HG03095 (cell line): ENCODE measurements around the gene SPATA2.

ENCODE experiments used
- ATAC-seq: cut with Tn5 transposase; IDR thresholded peaks from one replicate; pipeline ENCODE4 v1.9.1; 2021; ENCODE audit warnings: moderate library complexity; ENCODE audit not compliant: unreplicated experiment

The SPATA2 gene

GRCh38 chr20:49887251-49888211 lies 27.8 kb downstream of the SPATA2 start:
- no peak for ATAC-seq

GRCh38 chr20:49886571-49887213 lies 28.6 kb downstream of the SPATA2 start:
- no peak for ATAC-seq

DNA sequence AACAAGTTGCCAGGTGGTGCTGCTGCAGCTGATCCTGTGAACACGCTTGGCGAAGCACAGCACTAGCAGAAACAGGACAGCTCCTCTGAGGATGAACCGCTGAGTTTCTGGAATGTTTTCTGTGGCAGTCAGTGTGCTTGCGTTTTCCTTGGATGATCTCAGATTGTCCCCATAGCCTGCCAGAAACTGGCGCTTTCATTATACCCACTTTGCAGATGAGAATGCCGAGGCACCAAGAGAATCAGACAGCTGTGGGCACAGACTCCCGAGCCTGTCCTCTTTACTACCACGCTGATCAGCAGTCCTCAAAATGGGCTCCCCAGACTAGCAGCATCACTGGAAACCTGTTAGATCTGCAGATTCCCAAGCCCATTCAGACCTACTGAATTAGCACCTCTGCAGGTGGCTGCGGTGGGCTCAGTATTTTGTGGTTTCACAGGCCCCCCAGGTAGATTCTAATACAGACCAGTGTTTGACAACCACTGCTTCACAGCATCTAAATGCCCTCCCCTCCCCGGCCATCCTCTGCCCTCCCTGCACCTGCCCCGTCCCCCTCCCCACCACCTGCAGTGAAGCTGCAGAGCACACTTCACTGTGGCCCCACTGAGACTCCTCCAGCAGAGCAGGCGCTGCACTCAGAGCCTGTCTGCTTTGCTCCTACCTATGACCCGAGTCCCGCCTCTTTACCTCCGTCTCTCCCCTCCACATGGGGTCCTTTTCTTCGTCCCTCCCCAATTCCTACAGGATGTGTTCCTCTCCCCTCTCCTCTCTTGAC lies 29.6 kb downstream of the SPATA2 start:
- no peak for ATAC-seq

DNA sequence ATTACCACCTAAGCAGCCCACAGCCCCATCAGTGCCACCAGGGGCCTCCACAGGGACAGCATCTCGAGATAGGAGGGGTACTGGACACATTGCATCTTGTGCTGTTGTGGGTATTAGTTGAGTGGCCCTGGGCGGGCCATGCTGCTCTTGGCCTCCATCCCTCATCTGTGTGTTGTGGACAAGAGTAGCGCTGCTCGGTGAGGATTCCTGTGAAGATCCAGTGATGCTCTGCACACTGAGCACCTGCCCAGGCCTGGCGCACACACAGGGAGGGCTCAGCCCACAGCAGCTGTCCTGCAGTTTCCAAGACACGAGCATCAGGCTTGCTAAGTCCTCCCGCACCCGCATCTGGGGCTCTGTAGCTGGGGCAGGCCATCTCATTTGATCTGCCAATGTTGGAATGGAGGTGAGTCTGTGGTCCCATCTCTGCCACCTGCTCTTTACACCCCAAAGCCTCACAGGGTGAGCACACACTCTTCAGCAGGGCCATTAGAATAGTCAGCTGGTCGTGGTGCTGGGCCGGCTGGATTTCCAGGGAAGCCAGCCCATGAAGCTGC lies 32.0 kb downstream of the SPATA2 start:
- ATAC-seq: no peak

DNA sequence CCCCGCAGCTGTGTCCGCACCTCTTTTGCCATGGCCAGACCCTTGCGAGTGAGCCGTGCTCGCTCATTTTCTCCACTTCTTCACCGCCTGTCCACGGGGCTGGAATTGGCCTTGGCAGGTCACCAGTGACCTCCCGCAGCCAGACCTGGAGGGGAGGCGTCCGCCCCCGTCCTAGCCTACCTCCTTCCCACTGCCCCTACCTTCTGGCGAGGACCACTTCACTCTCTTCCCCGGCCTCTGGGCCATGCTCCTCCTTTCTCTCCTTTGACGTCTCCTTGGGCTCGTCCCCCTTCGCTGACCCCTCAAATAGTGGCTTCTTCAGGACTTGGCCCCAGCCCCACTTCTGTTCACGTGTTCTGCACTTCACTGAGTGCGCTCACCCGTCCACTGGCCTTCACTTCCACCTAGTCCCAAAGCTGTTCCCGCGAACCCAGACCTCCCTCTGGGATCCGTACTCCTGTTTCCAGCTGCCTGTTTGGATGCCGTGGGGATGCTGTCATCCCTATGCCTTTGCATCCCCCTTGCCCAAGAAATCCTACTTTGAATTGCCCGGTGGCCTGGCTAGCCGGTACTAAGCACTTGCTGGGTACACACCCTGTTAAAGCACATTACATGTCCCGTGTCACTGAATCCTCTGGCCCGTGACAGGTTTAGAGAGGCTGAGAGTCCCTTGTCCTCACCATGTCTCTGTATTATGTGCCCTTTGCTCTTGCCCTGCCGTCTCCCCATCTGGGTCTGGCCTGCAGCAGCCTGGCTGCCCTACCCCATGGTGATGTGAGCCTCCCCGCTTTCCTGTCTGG lies 33.0 kb downstream of the SPATA2 start:
- ATAC-seq: no peak

- no peak for ATAC-seq
Observed at GRCh38 chr20:49880724-49881445, 34.4 kb downstream of the SPATA2 start.

- ATAC-seq: no peak
Observed at GRCh38 chr20:49880177-49880576, 35.2 kb downstream of the SPATA2 start.

GRCh38 chr20:49878977-49879376 lies 36.4 kb downstream of the SPATA2 start:
- ATAC-seq: no peak

GRCh38 chr20:49877386-49877921 lies 37.9 kb downstream of the SPATA2 start:
- no peak for ATAC-seq

DNA sequence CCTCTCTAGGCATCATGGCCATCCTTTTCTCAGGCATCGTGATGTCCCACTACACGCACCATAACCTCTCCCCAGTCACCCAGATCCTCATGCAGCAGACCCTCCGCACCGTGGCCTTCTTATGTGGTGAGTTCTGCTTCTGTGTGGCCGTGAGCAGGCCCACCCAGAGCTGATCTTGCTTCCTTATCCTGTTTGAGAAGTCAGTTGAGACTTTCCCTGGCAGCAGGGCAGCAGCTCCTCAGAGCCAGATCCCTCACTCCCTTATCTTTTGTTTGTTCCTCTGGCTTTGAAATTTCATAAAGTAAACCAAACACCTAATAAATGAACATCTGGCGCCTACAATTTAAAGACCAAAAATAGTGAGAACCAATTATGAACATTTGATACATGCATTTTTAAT lies 40.6 kb downstream of the SPATA2 start:
- ATAC-seq: no peak

GRCh38 chr20:49872056-49872455 lies 43.3 kb downstream of the SPATA2 start:
- no peak for ATAC-seq

DNA sequence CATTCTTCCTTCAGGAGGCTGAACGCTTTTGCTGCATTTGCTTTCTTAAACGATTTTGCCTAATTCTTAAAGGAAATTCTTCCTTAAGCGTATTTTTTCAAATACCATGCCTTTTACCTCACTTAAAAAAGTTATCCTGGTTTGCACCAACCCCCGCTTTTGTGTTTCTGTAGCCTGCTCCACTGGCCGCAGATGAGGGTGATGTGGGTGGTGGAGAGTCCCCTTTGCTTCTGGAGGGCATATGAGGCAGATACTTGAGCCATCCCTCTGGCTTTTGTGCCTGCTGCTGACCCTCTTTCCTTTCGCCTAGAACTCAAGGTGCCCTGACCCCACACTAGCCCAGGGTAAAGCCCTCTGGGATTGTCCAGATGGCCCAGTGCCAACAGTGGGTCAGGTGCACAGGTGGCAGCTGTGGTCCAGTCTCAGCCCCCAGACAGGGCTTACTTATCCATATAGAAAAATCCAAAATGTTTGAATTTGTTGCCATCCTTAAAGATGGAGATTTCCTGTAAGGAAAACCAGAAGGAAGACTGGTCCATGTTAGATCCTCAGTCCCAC lies 43.9 kb downstream of the SPATA2 start:
- ATAC-seq: no peak

- ATAC-seq: no peak
Observed at GRCh38 chr20:49870261-49870660, 45.1 kb downstream of the SPATA2 start.

GRCh38 chr20:49868964-49869363 lies 46.4 kb downstream of the SPATA2 start:
- no peak for ATAC-seq

DNA sequence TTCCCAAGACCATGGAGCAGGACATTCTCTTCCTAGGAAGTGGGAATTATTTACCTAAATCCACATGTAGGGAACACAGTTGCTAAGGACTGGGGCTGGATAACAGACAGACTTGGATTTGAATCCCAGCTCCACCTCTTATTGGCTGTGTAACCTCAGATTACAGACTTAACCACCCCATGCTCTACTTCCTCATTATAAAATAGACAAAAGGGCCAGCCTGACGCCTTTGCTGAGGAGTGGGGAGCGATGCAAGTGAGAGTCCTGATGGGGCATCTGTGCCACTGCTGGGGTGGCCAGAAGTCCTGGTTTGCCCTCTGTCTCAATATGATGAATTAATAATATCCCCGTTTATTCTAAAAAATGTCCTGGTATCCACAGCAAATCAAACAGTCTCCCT lies 46.8 kb downstream of the SPATA2 start:
- no peak for ATAC-seq

- ATAC-seq: no peak
Observed at GRCh38 chr20:49867453-49868215, 47.7 kb downstream of the SPATA2 start.

GRCh38 chr20:49866051-49866450 lies 49.3 kb downstream of the SPATA2 start:
- ATAC-seq: no peak

GRCh38 chr20:49865559-49865958 lies 49.8 kb downstream of the SPATA2 start:
- ATAC-seq: no peak
